Amniotic epithelial cell (primary cell): ENCODE results near the gene SPTBN1.

Source experiments
- DNase-seq: peaks from one replicate; pipeline ENCODE4 v3.0.0-alpha.2; 2010; ENCODE audit warnings: low read depth

SPTBN1 gene

GRCh38 chr2:54610700-54611099 is 154.6 kb downstream of the SPTBN1 start:
- peak; percentile 49 for DNase-seq

GRCh38 chr2:54611830-54612545 is 155.9 kb downstream of the SPTBN1 start:
- DNase-seq = no peak

- DNase-seq = no peak
These were observed 157.3 kb downstream of the SPTBN1 start for GRCh38 chr2:54613386-54613785.

- DNase-seq = peak; percentile 68
These were observed 157.7 kb downstream of the SPTBN1 start for GRCh38 chr2:54613794-54614257.

GRCh38 chr2:54614819-54615218 is 158.7 kb downstream of the SPTBN1 start:
- DNase-seq = no peak

GRCh38 chr2:54615832-54616534 is 159.9 kb downstream of the SPTBN1 start:
- no peak for DNase-seq

GRCh38 chr2:54617409-54617808 is 161.3 kb downstream of the SPTBN1 start:
- DNase-seq = no peak

GRCh38 chr2:54618646-54619565 is 162.8 kb downstream of the SPTBN1 start:
- DNase-seq = peak; percentile 75

- no peak for DNase-seq
These were observed 163.6 kb downstream of the SPTBN1 start for GRCh38 chr2:54619660-54620231.

- no peak for DNase-seq
These were observed 164.8 kb downstream of the SPTBN1 start for GRCh38 chr2:54620948-54621347.

- no peak for DNase-seq
These were observed 168.5 kb downstream of the SPTBN1 start for GRCh38 chr2:54624591-54625071.

- DNase-seq = no peak
These were observed 170.0 kb downstream of the SPTBN1 start for GRCh38 chr2:54626131-54626530.

- DNase-seq = no peak
These were observed 170.8 kb downstream of the SPTBN1 start for GRCh38 chr2:54626884-54627283.

- no peak for DNase-seq
These were observed 171.8 kb downstream of the SPTBN1 start for GRCh38 chr2:54627973-54628372.

GRCh38 chr2:54628418-54628817 is 172.3 kb downstream of the SPTBN1 start:
- DNase-seq = no peak

- no peak for DNase-seq
These were observed 172.8 kb downstream of the SPTBN1 start for GRCh38 chr2:54628957-54629356.

GRCh38 chr2:54629390-54629789 is 173.3 kb downstream of the SPTBN1 start:
- no peak for DNase-seq

- peak; percentile 70 for DNase-seq
These were observed 174.1 kb downstream of the SPTBN1 start for GRCh38 chr2:54629914-54630857.

- DNase-seq = no peak
These were observed 174.9 kb downstream of the SPTBN1 start for GRCh38 chr2:54630858-54631497.

- DNase-seq = no peak
These were observed 175.6 kb downstream of the SPTBN1 start for GRCh38 chr2:54631755-54632154.
